ENCODE data around the gene ITGB4.

DNA sequence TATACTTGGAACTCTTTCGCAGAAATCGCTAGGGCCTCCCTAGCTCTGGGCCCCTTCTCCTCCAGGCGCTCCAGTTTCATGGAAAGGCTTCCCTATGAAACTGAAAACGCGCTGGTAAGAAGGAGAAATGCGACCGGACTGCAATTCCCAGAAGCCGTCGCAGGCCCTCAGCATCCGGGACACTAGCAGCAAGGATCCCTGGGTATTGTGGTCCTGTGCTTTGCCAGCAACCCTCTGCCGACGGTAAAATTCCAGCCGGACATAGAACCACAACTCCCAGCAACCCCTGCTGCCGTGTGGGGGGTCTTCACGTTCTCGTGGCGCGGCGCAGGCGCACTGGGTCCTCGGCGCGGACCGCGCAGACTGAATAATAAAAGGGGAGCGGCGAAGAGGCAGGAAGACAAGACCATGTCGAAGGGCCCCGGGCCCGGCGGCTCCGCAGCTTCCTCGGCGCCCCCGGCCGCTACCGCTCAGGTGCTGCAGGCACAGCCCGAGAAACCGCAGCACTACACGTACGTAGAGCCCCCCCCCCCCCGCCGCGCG lies 63.3 kb downstream of the ITGB4 start, which contains the start of gene UNK:
- TF ChIP-seq CTCF (IDR thresholded peaks at IDR 0.05), result peak in 2 of 5 experiments; percentile 2 to 10
- peak; percentile 69 for TF ChIP-seq POLR2A (IDR thresholded peaks at IDR 0.05)

All from transverse colon (tissue), 3 donors.